CD14-positive monocyte (primary cell): ENCODE data around the gene GPC6. TPM values are rescaled to one million over a fixed set of nuclear protein-coding genes. Genes with fewer than 3 reads are reported as not detected.

Experiments
- DNase-seq, 3 donors: peaks; one replicate each; pipeline ENCODE4 v3.0.0-alpha.2; 2011 to 2022
- H2AFZ ChIP-seq: 2 replicates; pipeline ENCODE4 v1.6.0; 2012; ENCODE audit warnings: mild to moderate bottlenecking, low read depth, low read length, inconsistent platforms; ENCODE audit not compliant: insufficient read depth, poor library complexity, severe bottlenecking
- H3K27ac ChIP-seq, 2 donors: 1 replicate in 1 of 2; 2 replicates in 1 of 2; pipeline ENCODE4 v1.5.1; 2012 to 2013; ENCODE audit warnings: low read length in 2 of 2, control low read depth in 1 of 2, inconsistent platforms in 1 of 2, low read depth in 1 of 2, mild to moderate bottlenecking in 1 of 2
- H3K27me3 ChIP-seq, 2 donors: one replicate each; pipeline versions ENCODE4 v1.6.0 to v1.6.1; 2011 to 2013; ENCODE audit warnings: low read length in 2 of 2; ENCODE audit not compliant: control insufficient read depth in 2 of 2, insufficient read depth in 2 of 2
- H3K36me3 ChIP-seq, 2 donors: replicated peaks in 1 of 2; 1 replicate in 1 of 2; 2 replicates in 1 of 2; pipeline versions ENCODE4 v1.5.1 to v1.6.1; 2012 to 2013; ENCODE audit warnings: low read length in 2 of 2, control low read depth in 1 of 2, inconsistent platforms in 1 of 2, mild to moderate bottlenecking in 1 of 2; ENCODE audit not compliant: insufficient read depth in 2 of 2, control insufficient read depth in 1 of 2
- H3K4me1 ChIP-seq, 2 donors: 1 replicate in 1 of 2; 2 replicates in 1 of 2; pipeline versions ENCODE4 v1.5.1 to v1.6.1; 2012 to 2013; ENCODE audit warnings: low read length in 2 of 2, control low read depth in 1 of 2, inconsistent platforms in 1 of 2, mild to moderate bottlenecking in 1 of 2, moderate library complexity in 1 of 2; ENCODE audit not compliant: insufficient read depth in 2 of 2, control insufficient read depth in 1 of 2
- H3K4me2 ChIP-seq: replicated peaks from 2 replicates; pipeline ENCODE3; 2012; ENCODE audit warnings: low read length, moderate library complexity, mild to moderate bottlenecking; ENCODE audit not compliant: poor library complexity, severe bottlenecking; ENCODE audit errors: extremely low read depth
- H3K4me3 ChIP-seq, 3 experiments: fragments of 200-600 bp in 1 of 3; sonication (generic) in 1 of 3; replicated peaks in 1 of 3; 1 replicate in 2 of 3; 2 replicates in 1 of 3; pipeline ENCODE4 v1.5.1; 2011 to 2013; ENCODE audit warnings: low read length in 3 of 3, mild to moderate bottlenecking in 3 of 3, control low read depth in 2 of 3, low read depth in 2 of 3, inconsistent platforms in 1 of 3, moderate library complexity in 1 of 3
- H3K79me2 ChIP-seq: 2 replicates; pipeline ENCODE4 v1.6.0; 2012; ENCODE audit warnings: mild to moderate bottlenecking, control low read depth, inconsistent platforms, low read length, moderate library complexity; ENCODE audit not compliant: insufficient read depth
- H3K9ac ChIP-seq: 2 replicates; pipeline ENCODE4 v1.6.0; 2017; ENCODE audit warnings: low read length, mild to moderate bottlenecking; ENCODE audit not compliant: insufficient read depth, poor library complexity, severe bottlenecking
- H3K9me3 ChIP-seq, 2 donors: replicated peaks in 1 of 2; 1 replicate in 1 of 2; 2 replicates in 1 of 2; pipeline versions ENCODE4 v1.5.1 to v1.6.1; 2012 to 2013; ENCODE audit warnings: low read length in 2 of 2, control low read depth in 1 of 2; ENCODE audit not compliant: control insufficient read depth in 1 of 2, insufficient read depth in 1 of 2
- H4K20me1 ChIP-seq: 2 replicates; pipeline ENCODE4 v1.6.0; 2012; ENCODE audit warnings: mild to moderate bottlenecking, low read length, control low read depth, moderate library complexity; ENCODE audit not compliant: insufficient read depth
- H3K27ac Mint-ChIP-seq, 7 donors: one replicate each; pipeline ENCODE4 v1.8.0; 2020; ENCODE audit warnings: mild to moderate bottlenecking in 7 of 7, mixed read lengths in 7 of 7, moderate library complexity in 6 of 7, inconsistent platforms in 2 of 7
- H3K27me3 Mint-ChIP-seq, 3 donors: one replicate each; pipeline ENCODE4 v1.8.0; 2021 to 2022; ENCODE audit warnings: low read depth in 3 of 3, mild to moderate bottlenecking in 3 of 3, mixed read lengths in 3 of 3, moderate library complexity in 3 of 3, inconsistent platforms in 1 of 3
- H3K36me3 Mint-ChIP-seq, 2 donors: one replicate each; pipeline ENCODE4 v1.8.0; 2020; ENCODE audit warnings: mixed read lengths in 2 of 2, inconsistent platforms in 1 of 2, mild to moderate bottlenecking in 1 of 2
- H3K4me1 Mint-ChIP-seq: one replicate; pipeline ENCODE4 v1.8.0; 2020; ENCODE audit warnings: mild to moderate bottlenecking, mixed read lengths
- H3K4me3 Mint-ChIP-seq, 2 donors: one replicate each; pipeline ENCODE4 v1.8.0; 2020; ENCODE audit warnings: mild to moderate bottlenecking in 2 of 2, mixed read lengths in 2 of 2, moderate library complexity in 1 of 2
- H3K9me3 Mint-ChIP-seq, 7 donors: one replicate each; pipeline ENCODE4 v1.8.0; 2020 to 2022; ENCODE audit warnings: mixed read lengths in 7 of 7, mild to moderate bottlenecking in 6 of 7, moderate library complexity in 6 of 7, inconsistent platforms in 2 of 7
- CTCF ChIP-seq: fragments of 200-600 bp; IDR thresholded peaks from one replicate; pipeline ENCODE4 v1.8.0; 2022; ENCODE audit warnings: antibody characterized with exemption, mild to moderate bottlenecking
- WGBS: methylation state at CpG from one replicate; pipeline ENCODE4 v1.1.5; 2013; ENCODE audit warnings: missing lambda C conversion rate; ENCODE audit not compliant: insufficient coverage; 5-methylcytosine and 5-hydroxymethylcytosine counted together
- intact Hi-C, 2 donors: fragments of 100-400 bp; cut with micrococcal nuclease; formaldehyde crosslinking; loops; one replicate each; pipeline versions ENCODE4 v1.15.0 to v1.15.1; 2023
- polyA plus RNA-seq, 3 donors: library from polyadenylated mRNA; depleted of rRNA in 1 of 3; unstranded in 2 of 3; stranded (reverse) in 1 of 3; fragments of 300-500 nt in 2 of 3; fragments of >200 nt in 1 of 3; fragmentation: Illumina TruSeq in 2 of 3; gene quantifications; 1 replicate in 2 of 3; 2 replicates in 1 of 3; pipeline ENCODE4 v1.2.3, GENCODE V29; 2012 to 2021

Gene GPC6
- polyA plus RNA-seq, 3 donors: not detected

DNA sequence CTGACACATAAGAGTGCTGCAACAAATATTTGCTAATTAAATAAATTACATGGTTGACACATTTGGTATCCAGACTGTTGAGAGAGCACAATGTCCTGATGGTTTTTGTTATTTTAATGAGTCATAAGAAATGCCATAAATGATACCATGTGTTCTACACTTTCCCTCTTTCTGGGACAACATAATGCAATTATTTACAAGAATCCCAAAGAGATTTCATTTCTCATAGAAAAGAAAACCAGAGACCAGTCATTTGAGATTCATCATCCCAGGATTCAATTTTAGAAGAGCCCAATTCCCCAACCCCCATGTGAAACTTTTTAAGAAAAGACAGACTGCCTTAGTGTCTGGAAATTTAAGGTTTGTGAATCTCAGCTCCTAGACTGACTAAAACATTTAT, 853.3 kb downstream of the GPC6 start:
- no peak for DNase-seq
- Mint-ChIP-seq H3K36me3 (no peaks in the 10 kb centered on the region), H3K9me3 (peaks cover 3 to 17% (median 6%) of the 10 kb centered on the region in 7 donors), H3K27ac (no peak overlapping the region), H3K27me3 (peaks cover 0 to 5% (median 0%) of the 10 kb centered on the region in 3 donors), H3K4me3 (no peak overlapping the region), H3K4me1 (no peaks in the 10 kb centered on the region)
- no peaks in the 10 kb centered on the region for H3K79me2 ChIP-seq
- no peaks in the 10 kb centered on the region for H3K36me3 ChIP-seq
- H3K27ac ChIP-seq: no peak overlapping the region
- H3K9ac ChIP-seq: no peak overlapping the region
- no peak overlapping the region for H2AFZ ChIP-seq
- H3K9me3 ChIP-seq: peaks cover 0 to 6% of the 10 kb centered on the region in 2 donors
- H3K4me1 ChIP-seq: no peaks in the 10 kb centered on the region
- no peaks in the 10 kb centered on the region for H3K27me3 ChIP-seq
- H3K4me3 ChIP-seq: no peak overlapping the region
- TF ChIP-seq CTCF: no peak
- intact Hi-C loops: no loop called here
- no peaks in the 10 kb centered on the region for H4K20me1 ChIP-seq
- H3K4me2 ChIP-seq: no peak overlapping the region

DNA sequence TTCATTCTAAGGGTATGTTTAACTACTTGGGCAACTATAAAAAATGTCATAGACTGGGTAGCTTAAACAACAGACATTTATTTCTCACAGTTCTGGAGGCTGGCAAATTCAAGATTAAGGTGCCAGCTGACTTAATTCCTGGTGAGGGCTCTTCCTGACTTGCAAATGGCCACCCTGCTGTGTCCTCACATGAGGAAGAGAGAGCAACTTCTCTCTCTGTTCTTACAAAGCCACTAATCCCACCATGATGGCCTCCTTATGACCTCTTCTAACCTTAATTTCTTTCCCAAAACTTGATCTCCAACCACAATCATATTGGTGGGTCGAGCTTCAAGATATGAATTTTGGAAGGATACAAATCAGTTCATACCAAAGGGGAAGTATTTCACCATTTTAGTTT, 853.9 kb downstream of the GPC6 start:
- Histone ChIP-seq H3K4me3 (no peak overlapping the region), H3K79me2 (no peaks in the 10 kb centered on the region), H3K4me1 (no peaks in the 10 kb centered on the region), H3K4me2 (no peak overlapping the region), H4K20me1 (no peaks in the 10 kb centered on the region), H3K36me3 (no peaks in the 10 kb centered on the region), H3K9me3 (peaks cover 0 to 6% of the 10 kb centered on the region in 2 donors), H3K27me3 (no peaks in the 10 kb centered on the region), H3K9ac (no peak overlapping the region), H2AFZ (no peak overlapping the region), H3K27ac (no peak overlapping the region)
- TF ChIP-seq CTCF: no peak
- Mint-ChIP-seq H3K27me3 (peaks cover 0 to 5% (median 0%) of the 10 kb centered on the region in 3 donors), H3K4me1 (no peaks in the 10 kb centered on the region), H3K9me3 (peaks cover 3 to 17% (median 6%) of the 10 kb centered on the region in 7 donors), H3K27ac (no peak overlapping the region), H3K36me3 (no peaks in the 10 kb centered on the region), H3K4me3 (no peak overlapping the region)
- no CpG with 5 or more reads among the region's 1 CpG for WGBS
- no peak for DNase-seq
- intact Hi-C loops: no loop called here
